WI38 (cell line): ENCODE data around the gene TIE1.

Experiments used
- H3K4me3 ChIP-seq: 2 replicates; pipeline ENCODE4 v1.5.1; 2011; ENCODE audit warnings: low read depth, mild to moderate bottlenecking, control low read depth, low read length
- CTCF ChIP-seq: IDR thresholded peaks from 2 replicates; pipeline ENCODE4 v1.5.1; 2012; ENCODE audit warnings: low read depth, mild to moderate bottlenecking, control low read depth, low read length

The TIE1 gene

GRCh38 chr1:43294761-43295160, 6.0 kb upstream of the TIE1 start:
- no peak overlapping the region for H3K4me3 ChIP-seq
- TF ChIP-seq CTCF = no peak

GRCh38 chr1:43296207-43296606, 4.6 kb upstream of the TIE1 start:
- H3K4me3 ChIP-seq = no peak overlapping the region
- TF ChIP-seq CTCF = no peak

- H3K4me3 ChIP-seq = no peak overlapping the region
- no peak for TF ChIP-seq CTCF
Observed at GRCh38 chr1:43298055-43298454, 2.7 kb upstream of the TIE1 start.

- H3K4me3 ChIP-seq = no peak overlapping the region
- TF ChIP-seq CTCF = no peak
Observed at GRCh38 chr1:43299101-43299500, 1.7 kb upstream of the TIE1 start.

- no peak for TF ChIP-seq CTCF
- H3K4me3 ChIP-seq = no peak overlapping the region
Observed at GRCh38 chr1:43302201-43302600, 1.4 kb downstream of the TIE1 start.

- no peak for TF ChIP-seq CTCF
- H3K4me3 ChIP-seq = no peak overlapping the region
Observed at GRCh38 chr1:43302721-43303470, 2.1 kb downstream of the TIE1 start.

GRCh38 chr1:43303471-43304313, 2.9 kb downstream of the TIE1 start:
- no peak overlapping the region for H3K4me3 ChIP-seq
- TF ChIP-seq CTCF = no peak
